ENCODE measurements around the gene GATA2.

The GATA2 gene

GRCh38 chr3:128484404-128485281, 8.4 kb downstream of the GATA2 start:
- no peak overlapping the region for H3K4me3 ChIP-seq (replicated peaks; ENCODE audit: insufficient read depth, low read length)
- H3K27ac ChIP-seq (replicated peaks), result no peak overlapping the region
- TF ChIP-seq POLR2AphosphoS5 (IDR thresholded peaks at IDR 0.05; ENCODE audit: low read depth) (no peak), GABPA (IDR thresholded peaks at IDR 0.05; ENCODE audit: low read depth) (no peak), REST (IDR thresholded peaks at IDR 0.05; ENCODE audit: insufficient replicate concordance, low read depth) (no peak), SPI1 (IDR thresholded peaks at IDR 0.05; ENCODE audit: borderline replicate concordance, low read depth) (no peak), CTCF (IDR thresholded peaks at IDR 0.05; ENCODE audit: insufficient read depth, low read length) (no peak)
- H3K27me3 ChIP-seq (ENCODE audit: insufficient read depth, poor library complexity, severe bottlenecking), result no peaks in the 10 kb centered on the region
- DNase-seq (ENCODE audit: low read depth in 1 of 2, low spot score in 1 of 2), result no peak

GRCh38 chr3:128483657-128484403, 9.2 kb downstream of the GATA2 start:
- Histone ChIP-seq H3K4me3 (replicated peaks; ENCODE audit: insufficient read depth, low read length) (no peak overlapping the region), H3K27me3 (ENCODE audit: insufficient read depth, poor library complexity, severe bottlenecking) (no peaks in the 10 kb centered on the region), H3K27ac (replicated peaks) (no peak overlapping the region)
- DNase-seq (ENCODE audit: low read depth in 1 of 2, low spot score in 1 of 2), result no peak
- TF ChIP-seq GABPA (IDR thresholded peaks at IDR 0.05; ENCODE audit: low read depth) (no peak), REST (IDR thresholded peaks at IDR 0.05; ENCODE audit: insufficient replicate concordance, low read depth) (no peak), CTCF (IDR thresholded peaks at IDR 0.05; ENCODE audit: insufficient read depth, low read length) (no peak), POLR2AphosphoS5 (IDR thresholded peaks at IDR 0.05; ENCODE audit: low read depth) (no peak), SPI1 (IDR thresholded peaks at IDR 0.05; ENCODE audit: borderline replicate concordance, low read depth) (no peak)

GRCh38 chr3:128482666-128483656, 10.0 kb downstream of the GATA2 start:
- Histone ChIP-seq H3K4me3 (replicated peaks; ENCODE audit: insufficient read depth, low read length) (no peak overlapping the region), H3K27me3 (ENCODE audit: insufficient read depth, poor library complexity, severe bottlenecking) (no peaks in the 10 kb centered on the region), H3K27ac (replicated peaks) (no peak overlapping the region)
- no peak for TF ChIP-seq GABPA (IDR thresholded peaks at IDR 0.05; ENCODE audit: low read depth)
- no peak for TF ChIP-seq POLR2AphosphoS5 (IDR thresholded peaks at IDR 0.05; ENCODE audit: low read depth)
- no peak for DNase-seq (ENCODE audit: low read depth in 1 of 2, low spot score in 1 of 2)
